ENCODE results near the gene SLC10A6. TPM values are rescaled to one million over a fixed set of nuclear protein-coding genes. Genes with fewer than 3 reads are reported as not detected.

The SLC10A6 gene
- total RNA-seq, 1 donor from 2014 or later, result not detected

- H3K9me3 Mint-ChIP-seq, result no peaks in the 10 kb centered on the region
- no peaks in the 10 kb centered on the region for H3K36me3 Mint-ChIP-seq (ENCODE audit: low read depth)
Measured at GRCh38 chr4:86840858-86841257, 8.3 kb downstream of the SLC10A6 start.

GRCh38 chr4:86837691-86838503 lies 11.3 kb downstream of the SLC10A6 start:
- H3K9me3 Mint-ChIP-seq, result no peaks in the 10 kb centered on the region
- no peaks in the 10 kb centered on the region for H3K36me3 Mint-ChIP-seq (ENCODE audit: low read depth)
- no peak overlapping the region for H3K27ac Mint-ChIP-seq
- intact Hi-C loops (cut with micrococcal nuclease), result no loop called here
- no peaks in the 10 kb centered on the region for H3K27me3 Mint-ChIP-seq (ENCODE audit: insufficient read depth)
- H3K4me3 Mint-ChIP-seq, result no peak overlapping the region
- no peak for DNase-seq (ENCODE audit: low spot score)
- H3K4me1 Mint-ChIP-seq (ENCODE audit: low read depth), result no peaks in the 10 kb centered on the region

More at GRCh38 chr4:86840858-86841257, 8.3 kb downstream of the SLC10A6 start:
- DNase-seq (ENCODE audit: low spot score), result no peak
- H3K4me3 Mint-ChIP-seq, result no peak overlapping the region
- H3K27ac Mint-ChIP-seq, result no peak overlapping the region
- H3K27me3 Mint-ChIP-seq (ENCODE audit: insufficient read depth), result no peaks in the 10 kb centered on the region
- no peaks in the 10 kb centered on the region for H3K4me1 Mint-ChIP-seq (ENCODE audit: low read depth)
- intact Hi-C loops (cut with micrococcal nuclease), result no loop called here

GRCh38 chr4:86835677-86836076 lies 13.5 kb downstream of the SLC10A6 start:
- no peak for DNase-seq (ENCODE audit: low spot score)
- H3K36me3 Mint-ChIP-seq (ENCODE audit: low read depth), result no peaks in the 10 kb centered on the region
- H3K27me3 Mint-ChIP-seq (ENCODE audit: insufficient read depth), result no peaks in the 10 kb centered on the region
- intact Hi-C loops (cut with micrococcal nuclease), result no loop called here
- no peak overlapping the region for H3K27ac Mint-ChIP-seq
- H3K4me1 Mint-ChIP-seq (ENCODE audit: low read depth), result no peaks in the 10 kb centered on the region
- no peaks in the 10 kb centered on the region for H3K9me3 Mint-ChIP-seq
- no peak overlapping the region for H3K4me3 Mint-ChIP-seq

GRCh38 chr4:86834901-86835300 lies 14.3 kb downstream of the SLC10A6 start:
- intact Hi-C loops (cut with micrococcal nuclease), result no loop called here
- H3K36me3 Mint-ChIP-seq (ENCODE audit: low read depth), result no peaks in the 10 kb centered on the region
- H3K4me3 Mint-ChIP-seq, result no peak overlapping the region
- H3K4me1 Mint-ChIP-seq (ENCODE audit: low read depth), result no peaks in the 10 kb centered on the region
- DNase-seq (ENCODE audit: low spot score), result no peak
- no peak overlapping the region for H3K27ac Mint-ChIP-seq
- H3K9me3 Mint-ChIP-seq, result no peaks in the 10 kb centered on the region
- no peaks in the 10 kb centered on the region for H3K27me3 Mint-ChIP-seq (ENCODE audit: insufficient read depth)

GRCh38 chr4:86833615-86834014 lies 15.6 kb downstream of the SLC10A6 start:
- H3K36me3 Mint-ChIP-seq (ENCODE audit: low read depth), result no peaks in the 10 kb centered on the region
- H3K4me1 Mint-ChIP-seq (ENCODE audit: low read depth), result no peaks in the 10 kb centered on the region
- intact Hi-C loops (cut with micrococcal nuclease), result no loop called here
- DNase-seq (ENCODE audit: low spot score), result no peak
- H3K4me3 Mint-ChIP-seq, result no peak overlapping the region
- no peaks in the 10 kb centered on the region for H3K27me3 Mint-ChIP-seq (ENCODE audit: insufficient read depth)
- no peaks in the 10 kb centered on the region for H3K9me3 Mint-ChIP-seq
- H3K27ac Mint-ChIP-seq, result no peak overlapping the region

- no peak overlapping the region for H3K4me3 Mint-ChIP-seq
- no peaks in the 10 kb centered on the region for H3K36me3 Mint-ChIP-seq (ENCODE audit: low read depth)
- intact Hi-C loops (cut with micrococcal nuclease), result no loop called here
- no peaks in the 10 kb centered on the region for H3K27me3 Mint-ChIP-seq (ENCODE audit: insufficient read depth)
- no peaks in the 10 kb centered on the region for H3K9me3 Mint-ChIP-seq
- no peak overlapping the region for H3K27ac Mint-ChIP-seq
- no peaks in the 10 kb centered on the region for H3K4me1 Mint-ChIP-seq (ENCODE audit: low read depth)
- no peak for DNase-seq (ENCODE audit: low spot score)
Measured at GRCh38 chr4:86831262-86832130, 17.7 kb downstream of the SLC10A6 start.

- intact Hi-C loops (cut with micrococcal nuclease), result no loop called here
- no peak for DNase-seq (ENCODE audit: low spot score)
- Mint-ChIP-seq H3K36me3 (ENCODE audit: low read depth) (no peaks in the 10 kb centered on the region), H3K4me1 (ENCODE audit: low read depth) (no peaks in the 10 kb centered on the region), H3K4me3 (no peak overlapping the region), H3K27me3 (ENCODE audit: insufficient read depth) (no peaks in the 10 kb centered on the region), H3K27ac (no peak overlapping the region), H3K9me3 (no peaks in the 10 kb centered on the region)
Measured at GRCh38 chr4:86825511-86825910, 23.7 kb downstream of the SLC10A6 start.

- Mint-ChIP-seq H3K4me3 (no peak overlapping the region), H3K36me3 (ENCODE audit: low read depth) (no peaks in the 10 kb centered on the region), H3K27ac (no peak overlapping the region), H3K4me1 (ENCODE audit: low read depth) (no peaks in the 10 kb centered on the region), H3K27me3 (ENCODE audit: insufficient read depth) (no peaks in the 10 kb centered on the region), H3K9me3 (no peaks in the 10 kb centered on the region)
- DNase-seq (ENCODE audit: low spot score), result no peak
- intact Hi-C loops (cut with micrococcal nuclease), result no loop called here
Measured at GRCh38 chr4:86822136-86822535, 27.0 kb downstream of the SLC10A6 start.

- no peak for DNase-seq (ENCODE audit: low spot score)
- H3K27ac Mint-ChIP-seq, result no peak overlapping the region
- H3K9me3 Mint-ChIP-seq, result peaks cover 7% of the 10 kb centered on the region
- no peaks in the 10 kb centered on the region for H3K4me1 Mint-ChIP-seq (ENCODE audit: low read depth)
- H3K36me3 Mint-ChIP-seq (ENCODE audit: low read depth), result no peaks in the 10 kb centered on the region
- H3K27me3 Mint-ChIP-seq (ENCODE audit: insufficient read depth), result no peaks in the 10 kb centered on the region
- intact Hi-C loops (cut with micrococcal nuclease), result no loop called here
- H3K4me3 Mint-ChIP-seq, result no peak overlapping the region
Measured at GRCh38 chr4:86821151-86821550, 28.0 kb downstream of the SLC10A6 start.

GRCh38 chr4:86819561-86819960 lies 29.6 kb downstream of the SLC10A6 start:
- intact Hi-C loops (cut with micrococcal nuclease), result no loop called here
- Mint-ChIP-seq H3K9me3 (peaks cover 8% of the 10 kb centered on the region), H3K4me3 (no peak overlapping the region), H3K36me3 (ENCODE audit: low read depth) (no peaks in the 10 kb centered on the region), H3K27ac (no peak overlapping the region), H3K27me3 (ENCODE audit: insufficient read depth) (no peaks in the 10 kb centered on the region), H3K4me1 (ENCODE audit: low read depth) (no peaks in the 10 kb centered on the region)
- DNase-seq (ENCODE audit: low spot score), result no peak

GRCh38 chr4:86818841-86819240 lies 30.3 kb downstream of the SLC10A6 start:
- no peak for DNase-seq (ENCODE audit: low spot score)
- Mint-ChIP-seq H3K27ac (no peak overlapping the region), H3K27me3 (ENCODE audit: insufficient read depth) (no peaks in the 10 kb centered on the region), H3K4me1 (ENCODE audit: low read depth) (no peaks in the 10 kb centered on the region), H3K36me3 (ENCODE audit: low read depth) (no peaks in the 10 kb centered on the region), H3K9me3 (peaks cover 8% of the 10 kb centered on the region), H3K4me3 (no peak overlapping the region)
- intact Hi-C loops (cut with micrococcal nuclease), result no loop called here

- Mint-ChIP-seq H3K4me3 (no peak overlapping the region), H3K4me1 (ENCODE audit: low read depth) (no peaks in the 10 kb centered on the region), H3K9me3 (peaks cover 8% of the 10 kb centered on the region)
Measured at GRCh38 chr4:86818211-86818610, 31.0 kb downstream of the SLC10A6 start.

More at GRCh38 chr4:86818211-86818610, 31.0 kb downstream of the SLC10A6 start:
- H3K36me3 Mint-ChIP-seq (ENCODE audit: low read depth), result no peaks in the 10 kb centered on the region
- H3K27ac Mint-ChIP-seq, result no peak overlapping the region
- DNase-seq (ENCODE audit: low spot score), result no peak
- H3K27me3 Mint-ChIP-seq (ENCODE audit: insufficient read depth), result no peaks in the 10 kb centered on the region
- intact Hi-C loops (cut with micrococcal nuclease), result no loop called here
